Activated CD8-positive, alpha-beta memory T cell treated with anti-CD3 and anti-CD28 coated beads for 4 hours (primary cell): ENCODE results near the gene NIF3L1.
A peak's percentile ranks its signal among the peaks of the same experiment; 100 is the strongest.

Experiments
- DNase-seq, 2 donors: peaks; one replicate each; pipeline ENCODE4 v3.0.0-alpha.2; 2020; ENCODE audit warnings: low read depth in 2 of 2

The NIF3L1 gene, protein sequence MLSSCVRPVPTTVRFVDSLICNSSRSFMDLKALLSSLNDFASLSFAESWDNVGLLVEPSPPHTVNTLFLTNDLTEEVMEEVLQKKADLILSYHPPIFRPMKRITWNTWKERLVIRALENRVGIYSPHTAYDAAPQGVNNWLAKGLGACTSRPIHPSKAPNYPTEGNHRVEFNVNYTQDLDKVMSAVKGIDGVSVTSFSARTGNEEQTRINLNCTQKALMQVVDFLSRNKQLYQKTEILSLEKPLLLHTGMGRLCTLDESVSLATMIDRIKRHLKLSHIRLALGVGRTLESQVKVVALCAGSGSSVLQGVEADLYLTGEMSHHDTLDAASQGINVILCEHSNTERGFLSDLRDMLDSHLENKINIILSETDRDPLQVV

DNA sequence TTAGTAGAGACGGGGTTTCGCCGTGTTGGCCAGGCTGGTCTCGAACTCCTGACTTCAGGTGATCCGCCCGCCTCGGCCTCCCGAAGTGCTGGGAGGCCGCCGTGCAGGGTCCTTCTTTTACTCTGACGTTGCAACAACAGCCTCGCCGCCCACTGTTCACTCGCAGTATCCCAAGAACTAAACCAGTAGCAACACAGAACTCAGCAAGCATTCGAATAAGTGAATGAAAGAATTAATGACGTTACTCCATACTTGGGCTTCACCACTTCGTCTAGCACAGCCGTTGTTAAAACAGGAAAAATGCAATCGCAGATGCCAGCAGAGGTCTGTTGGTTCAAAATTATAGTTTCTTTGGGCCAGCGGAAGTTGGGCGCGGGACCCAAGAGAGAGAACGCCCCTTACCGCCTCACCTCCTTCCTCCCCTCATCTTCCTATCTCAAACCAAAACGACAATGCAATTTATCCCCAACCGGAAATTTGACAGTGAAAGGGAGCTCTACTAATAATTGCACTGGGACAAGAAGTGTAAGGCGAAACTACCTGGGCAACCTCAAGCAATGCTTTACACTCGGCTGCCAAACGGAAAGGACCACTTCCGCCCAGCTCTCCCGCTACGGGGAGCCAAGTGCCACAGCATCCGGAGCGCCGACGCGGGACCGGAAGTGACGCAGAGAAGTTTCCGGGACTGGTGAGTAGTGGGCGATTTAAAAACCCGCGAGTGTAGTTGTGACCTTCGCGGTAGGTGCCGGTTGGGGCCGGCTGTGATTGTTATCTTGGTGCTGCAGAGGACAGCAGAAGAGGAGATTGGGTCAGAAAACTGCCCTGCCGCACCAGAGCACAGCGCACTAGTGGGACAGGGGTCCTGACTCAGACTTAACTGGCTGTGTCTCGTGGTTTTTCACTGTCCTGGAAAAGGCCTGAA is at the start of gene NIF3L1, which contains the start of gene PPIL3:
Gene NIF3L1 (plus strand): TSS at position 668 of the 922 bp plus-strand sequence. CDS start 2,573 bp downstream, outside the sequence.
Gene PPIL3 (minus strand): TSS at position 374 of the 922 bp plus-strand sequence. CDS start 1,462 bp downstream, outside the sequence.
- peak; percentile 95 for DNase-seq

DNA sequence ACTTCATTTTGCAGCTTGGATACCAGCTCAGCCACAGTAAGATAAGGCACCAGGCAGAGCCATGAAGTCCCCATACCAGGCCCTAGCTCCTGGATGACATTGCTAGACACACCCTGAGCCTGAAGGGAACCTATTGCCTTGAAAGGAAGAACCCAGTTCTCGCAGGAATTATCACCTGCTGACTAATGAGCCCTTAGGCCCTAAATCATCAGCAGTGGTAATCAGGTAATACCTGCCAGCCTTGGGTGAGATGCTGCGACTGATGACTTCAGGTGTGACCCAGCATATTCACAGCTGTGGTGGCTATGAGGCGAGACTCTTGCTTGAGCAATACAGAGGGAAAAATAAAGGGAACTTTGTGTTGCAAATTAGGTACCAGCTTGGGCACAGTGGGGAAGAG is 49.7 kb upstream of the NIF3L1 start:
- no peak for DNase-seq

DNA sequence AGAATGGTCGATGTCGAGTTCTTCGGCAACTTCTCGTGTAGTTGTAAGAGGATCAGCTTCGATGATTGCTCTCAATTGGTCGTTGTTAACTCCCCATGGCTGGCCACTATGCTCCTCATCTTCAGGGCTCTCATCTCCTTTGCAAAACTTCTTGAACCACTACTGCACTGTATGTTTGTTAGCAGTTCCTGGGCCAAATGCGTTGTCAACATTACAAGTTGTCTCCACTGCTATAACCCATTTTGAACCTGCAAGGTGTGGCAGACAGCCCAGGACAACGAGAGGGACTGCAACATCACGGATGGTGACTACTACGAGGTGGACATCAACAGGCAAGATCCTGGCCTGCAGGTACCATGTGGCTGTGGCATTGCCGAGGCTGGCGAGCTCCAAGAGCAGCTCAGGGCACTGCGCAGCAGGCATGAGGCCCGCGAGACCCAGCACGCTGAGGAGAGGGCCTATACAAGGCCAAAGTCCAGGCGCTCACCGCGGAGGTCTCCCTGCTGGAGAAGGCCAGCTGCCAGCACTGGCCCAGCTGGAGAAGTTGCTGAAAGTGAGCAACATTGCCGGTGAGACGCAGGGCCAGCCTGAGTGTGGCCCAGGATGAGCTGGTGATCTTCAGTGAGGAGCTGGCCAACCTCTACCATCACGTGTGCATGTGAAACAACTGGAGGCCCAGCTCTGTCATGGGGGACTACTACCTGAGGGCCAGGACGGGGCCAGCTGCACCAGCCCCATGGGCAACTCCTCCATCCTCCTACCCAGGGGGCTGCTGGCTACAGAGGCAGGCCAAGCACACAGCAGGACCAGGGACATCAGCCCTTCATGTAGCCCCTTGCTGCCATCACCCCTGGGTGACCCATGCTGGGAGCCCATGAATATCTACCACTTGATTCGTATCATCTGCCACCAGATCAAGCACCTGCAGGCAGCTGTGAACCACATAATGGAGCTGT is 44.9 kb upstream of the NIF3L1 start:
- no peak for DNase-seq

DNA sequence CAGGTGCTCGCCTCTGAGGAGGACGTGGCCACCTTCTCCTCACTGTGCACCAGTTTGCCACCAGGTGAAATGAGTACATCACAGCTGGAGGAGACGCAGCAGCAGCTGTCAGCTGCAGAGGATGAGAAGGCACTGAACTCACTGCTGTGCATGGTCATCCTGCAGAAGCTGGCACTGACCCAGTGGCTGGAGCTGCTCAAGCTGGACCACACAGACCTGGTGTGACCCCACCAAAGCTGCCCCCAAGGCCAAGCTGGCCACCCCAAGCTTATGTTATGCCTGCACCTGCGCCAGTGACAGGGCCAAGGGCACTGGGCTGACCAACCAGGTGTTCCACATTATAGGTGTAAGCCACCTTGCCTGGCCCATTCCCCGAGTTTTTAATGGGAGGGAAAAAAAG is 44.0 kb upstream of the NIF3L1 start:
- no peak for DNase-seq

DNA sequence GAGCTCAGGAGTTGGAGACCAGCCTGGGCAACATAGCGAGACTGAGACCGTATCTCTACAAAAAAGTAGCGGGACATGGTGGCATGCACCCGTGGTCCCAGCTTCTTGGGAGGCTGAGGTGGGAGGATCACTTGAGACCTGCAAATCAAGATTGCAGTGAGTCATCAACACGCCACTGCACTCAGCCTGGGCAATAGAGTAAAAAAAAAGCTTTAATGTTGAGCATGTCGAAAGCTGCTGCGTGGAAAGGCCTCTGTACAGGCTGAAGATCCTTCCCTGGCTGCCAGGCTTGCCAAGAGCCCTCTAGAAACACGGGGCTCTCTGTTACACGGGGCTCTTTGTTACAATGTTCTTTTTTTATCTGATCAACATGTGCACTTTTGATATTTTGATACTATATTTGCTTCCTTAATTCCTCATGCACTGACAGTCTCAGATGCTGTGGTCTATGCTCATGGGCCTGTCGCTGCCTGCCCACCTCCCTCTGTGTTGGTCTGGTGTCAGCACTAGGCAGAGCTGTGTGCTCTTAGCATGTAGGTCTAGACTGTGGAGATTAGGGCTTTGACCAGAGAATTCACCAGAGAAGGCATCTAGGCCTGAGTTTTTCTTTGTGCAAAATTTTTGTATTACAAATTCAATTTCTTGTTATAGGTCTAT is 43.4 kb upstream of the NIF3L1 start:
- no peak for DNase-seq

DNA sequence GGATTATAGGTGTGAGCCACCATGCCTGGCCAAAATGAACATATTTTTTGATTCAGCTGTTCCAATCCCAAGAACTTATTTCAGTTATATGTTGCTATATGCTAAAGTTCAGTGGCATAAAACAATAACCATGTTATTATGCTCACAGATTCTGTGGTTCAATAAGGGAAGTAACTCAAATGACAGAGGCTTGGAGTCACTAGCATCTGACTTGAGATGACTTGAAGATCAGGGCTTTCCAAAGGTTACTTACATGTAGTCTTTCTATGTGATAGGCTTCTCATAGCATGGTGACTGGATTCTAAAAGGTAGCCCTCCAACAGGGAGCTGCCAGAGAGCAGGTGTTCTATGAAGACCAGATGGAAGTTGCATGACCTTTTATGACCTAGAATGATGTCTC is 41.9 kb upstream of the NIF3L1 start:
- DNase-seq = no peak

DNA sequence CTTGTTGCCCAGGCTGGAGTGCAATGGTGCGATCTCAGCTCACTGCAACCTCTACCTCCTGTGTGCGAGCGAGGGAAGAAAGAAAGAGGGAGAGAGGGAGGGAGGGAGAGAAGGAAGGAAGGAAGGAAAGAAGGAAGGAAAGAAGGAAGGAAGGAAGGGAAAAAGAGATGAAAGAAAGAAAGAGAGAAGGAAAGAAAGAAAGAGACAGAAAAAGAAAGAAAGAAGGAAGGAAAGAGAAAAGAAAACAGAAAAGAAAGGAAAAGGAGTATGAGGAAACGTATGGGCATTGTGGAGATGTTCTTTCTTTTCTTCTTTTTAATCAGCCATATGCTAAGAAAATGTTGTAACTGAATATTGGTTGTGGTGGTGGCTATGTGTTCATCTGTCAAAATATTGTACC is 41.2 kb upstream of the NIF3L1 start:
- no peak for DNase-seq

DNA sequence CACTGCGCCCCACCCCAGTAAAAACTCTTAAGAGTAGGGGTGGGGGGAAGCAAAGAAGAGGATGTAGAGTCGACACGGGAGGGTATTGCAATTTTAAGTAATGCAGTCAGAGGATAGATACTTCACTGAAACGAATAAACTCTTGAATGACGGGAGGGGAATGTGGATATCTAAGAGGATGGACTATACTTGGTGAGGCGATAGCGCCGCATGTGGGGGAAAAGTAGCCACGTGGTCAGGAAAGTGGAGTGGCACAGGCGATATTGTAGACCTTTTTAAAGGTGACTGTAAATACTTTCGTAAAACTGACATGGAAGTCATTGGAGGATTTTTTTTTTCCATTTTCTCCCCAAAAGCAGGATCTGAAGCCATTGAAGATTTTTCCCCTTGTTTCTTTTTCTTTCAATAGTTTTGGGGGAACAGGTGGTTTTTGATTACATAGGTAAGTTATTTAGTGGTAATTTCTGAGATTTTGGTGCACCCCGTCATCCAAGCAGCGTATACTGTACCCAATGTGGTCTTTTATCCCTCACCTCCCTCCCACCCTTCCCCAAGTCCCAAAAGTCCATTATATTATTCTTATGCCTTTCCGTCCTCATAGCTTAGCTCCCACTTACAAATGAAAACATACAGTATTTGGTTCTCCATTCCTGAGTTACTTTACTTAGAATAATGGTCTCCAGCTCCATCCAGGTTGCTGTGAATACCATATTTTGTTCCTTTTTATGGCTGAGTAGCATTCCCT is 38.5 kb upstream of the NIF3L1 start:
- DNase-seq = no peak

DNA sequence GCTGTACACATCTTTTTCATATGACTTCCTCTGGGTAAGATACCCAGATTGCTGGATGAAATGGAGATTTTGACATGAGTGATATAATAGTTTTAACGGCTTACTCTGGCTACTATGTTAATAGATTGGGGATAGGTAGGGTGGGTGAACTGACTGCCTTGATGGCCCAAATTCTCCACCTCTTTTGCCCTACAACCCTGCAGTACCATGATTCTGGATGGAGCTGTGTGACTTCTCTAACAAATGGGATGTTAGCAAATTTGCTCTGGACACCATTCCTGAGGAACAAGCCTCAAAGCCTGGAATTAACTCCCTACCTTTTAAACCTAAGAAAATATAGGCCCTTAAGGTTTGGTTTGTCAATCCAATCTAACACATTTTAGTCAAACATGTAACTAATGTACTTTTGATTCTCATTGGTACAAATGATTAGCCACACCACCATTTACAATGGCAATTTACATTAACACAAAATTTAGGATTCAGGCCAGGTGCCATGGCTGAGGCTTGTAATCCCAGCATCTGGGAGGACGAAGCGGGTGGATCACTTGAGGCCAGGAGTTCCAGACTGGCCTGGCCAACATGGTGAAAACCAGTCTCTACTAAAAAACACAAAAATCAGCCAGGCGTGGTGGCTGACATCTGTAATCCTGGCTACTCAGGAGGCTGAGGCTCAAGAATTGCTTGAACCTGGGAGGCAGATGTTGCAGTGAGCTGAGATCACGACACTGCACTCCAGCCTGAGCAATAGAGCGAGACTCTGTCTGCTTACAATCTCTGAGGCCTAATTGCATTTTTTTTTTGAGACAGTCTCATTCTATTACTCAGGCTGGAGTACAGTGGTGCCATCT is 37.5 kb upstream of the NIF3L1 start:
- no peak for DNase-seq

DNA sequence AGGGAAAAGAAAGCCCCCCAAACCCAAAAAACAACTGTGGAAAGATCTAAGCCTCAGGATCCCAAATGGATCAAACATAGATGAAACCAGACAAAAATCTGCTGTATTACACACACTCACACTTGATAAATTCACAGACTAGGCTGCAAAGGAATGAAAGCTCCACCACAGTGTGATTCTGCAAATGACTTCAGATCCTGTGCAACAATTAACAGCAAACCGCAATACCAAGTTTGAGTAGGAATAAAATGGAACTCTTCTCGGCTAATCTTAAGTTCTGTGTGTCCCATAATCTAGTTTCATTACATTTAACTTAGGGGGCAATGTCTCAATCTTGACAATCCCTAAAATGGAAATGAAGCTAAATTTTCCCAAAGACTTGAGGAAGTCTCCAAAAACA is 36.6 kb upstream of the NIF3L1 start:
- no peak for DNase-seq

DNA sequence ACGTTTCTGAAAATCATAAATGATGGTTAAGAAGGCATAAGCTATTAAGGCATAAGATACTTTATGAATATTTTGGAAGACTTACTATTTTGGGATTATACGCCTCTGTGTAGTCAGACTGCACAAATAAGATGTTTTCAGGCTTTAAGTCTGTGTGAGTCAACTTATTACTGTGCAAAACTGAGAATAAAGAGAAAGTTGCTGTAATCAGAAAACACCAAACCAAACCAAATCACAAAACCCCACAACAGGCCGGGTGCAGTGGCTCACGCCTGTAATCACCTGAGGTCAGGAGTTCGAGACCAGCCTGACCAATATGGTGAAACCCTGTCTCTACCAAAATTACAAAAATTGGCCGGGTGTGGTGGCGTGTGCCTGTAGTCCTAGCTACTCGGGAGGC is 32.4 kb upstream of the NIF3L1 start:
- DNase-seq = no peak

DNA sequence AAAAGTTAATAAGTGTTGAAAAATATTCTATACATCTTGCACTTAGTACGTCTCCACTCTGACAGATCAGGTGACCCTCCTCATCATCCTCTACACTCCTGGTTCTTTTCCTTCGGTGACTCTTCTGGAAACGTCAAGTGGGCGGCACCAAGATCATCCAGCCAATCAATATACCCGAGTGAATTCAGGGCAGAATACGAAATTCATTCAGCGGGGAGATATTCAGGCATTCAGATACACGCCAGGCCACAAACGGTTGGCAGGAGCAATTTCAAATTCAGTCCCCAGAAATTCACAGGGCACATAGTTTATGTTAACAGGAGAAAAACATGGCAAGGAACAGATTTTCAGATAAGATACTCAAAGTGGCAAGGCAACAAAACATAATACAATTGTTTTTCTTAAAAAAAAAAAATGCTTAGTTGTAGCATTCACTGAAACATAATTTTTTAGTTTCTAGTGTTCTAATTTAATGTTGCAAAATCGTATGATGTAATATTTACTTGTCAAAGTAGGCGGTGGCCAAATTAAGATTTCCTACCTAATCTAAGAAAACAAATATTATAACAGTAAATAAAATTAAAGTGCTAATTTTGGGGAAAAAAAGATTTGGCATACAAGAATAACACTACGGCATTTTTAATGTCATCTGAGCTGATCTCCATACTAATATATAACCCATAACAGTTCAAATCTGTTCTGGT is 28.9 kb upstream of the NIF3L1 start:
- no peak for DNase-seq

DNA sequence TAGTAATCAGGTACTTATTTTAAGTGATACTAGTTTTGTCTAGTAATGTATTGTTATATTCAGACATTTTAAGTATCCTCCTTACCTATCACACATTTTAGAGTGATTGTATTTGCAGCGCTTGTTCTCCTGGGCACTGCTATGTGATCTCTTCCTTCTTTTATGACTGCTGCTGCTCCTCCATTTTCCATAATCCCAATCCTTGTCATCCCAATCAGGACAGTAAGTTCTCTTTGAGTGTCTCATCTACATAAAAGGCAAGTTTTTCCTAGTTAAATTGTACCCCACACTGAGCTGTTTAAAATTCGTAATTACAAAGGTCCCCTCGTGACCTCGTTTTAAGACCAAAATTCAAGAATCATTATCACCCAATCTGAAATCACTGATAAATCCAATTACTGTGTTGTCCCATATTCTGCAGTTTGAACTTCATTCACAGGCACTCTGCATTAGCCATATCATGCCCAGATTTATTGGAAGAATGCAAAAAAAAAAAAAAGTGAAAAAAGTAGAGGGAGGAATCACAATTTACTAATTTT is 27.5 kb upstream of the NIF3L1 start:
- DNase-seq = no peak

DNA sequence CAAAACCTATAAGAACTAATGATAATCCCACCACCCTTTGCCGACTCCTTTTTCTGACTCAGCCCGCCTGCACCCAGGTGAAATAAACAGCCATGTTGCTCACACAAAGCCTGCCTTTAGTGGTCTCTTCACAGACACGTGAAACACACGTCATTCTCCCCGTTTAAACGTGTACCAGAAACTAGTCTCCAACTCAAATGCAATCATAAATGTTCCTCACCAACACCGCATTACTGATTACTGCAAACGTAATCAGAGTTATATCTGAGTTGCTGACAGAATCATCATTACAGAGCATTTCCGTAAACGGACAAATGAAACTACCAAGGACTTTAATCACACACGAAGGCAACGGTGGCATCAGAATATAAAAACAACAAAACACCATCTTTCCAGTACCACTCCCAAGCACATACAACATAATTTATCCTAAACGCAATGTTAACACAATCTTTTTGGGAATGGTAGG is 26.6 kb upstream of the NIF3L1 start:
- peak; percentile 34 to 55 for DNase-seq

DNA sequence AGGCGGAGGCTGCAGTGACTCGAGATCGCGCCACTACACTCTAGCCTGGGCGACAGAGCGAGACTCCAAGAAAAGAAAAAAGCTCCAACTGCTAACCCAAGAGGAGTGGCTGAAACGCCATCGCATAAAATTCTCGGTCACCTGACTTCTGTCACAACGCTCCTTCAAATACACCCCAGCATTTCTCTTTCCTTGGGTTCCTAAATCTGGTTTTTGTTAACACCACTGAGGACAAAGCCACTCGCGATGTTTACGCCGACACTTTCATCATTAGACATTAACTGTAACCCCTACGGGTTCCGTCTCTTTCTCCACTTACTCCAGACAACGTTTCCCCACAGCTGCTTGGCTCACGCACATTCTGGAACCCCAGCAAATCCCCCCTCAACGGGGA is 25.4 kb upstream of the NIF3L1 start:
- DNase-seq = no peak

DNA sequence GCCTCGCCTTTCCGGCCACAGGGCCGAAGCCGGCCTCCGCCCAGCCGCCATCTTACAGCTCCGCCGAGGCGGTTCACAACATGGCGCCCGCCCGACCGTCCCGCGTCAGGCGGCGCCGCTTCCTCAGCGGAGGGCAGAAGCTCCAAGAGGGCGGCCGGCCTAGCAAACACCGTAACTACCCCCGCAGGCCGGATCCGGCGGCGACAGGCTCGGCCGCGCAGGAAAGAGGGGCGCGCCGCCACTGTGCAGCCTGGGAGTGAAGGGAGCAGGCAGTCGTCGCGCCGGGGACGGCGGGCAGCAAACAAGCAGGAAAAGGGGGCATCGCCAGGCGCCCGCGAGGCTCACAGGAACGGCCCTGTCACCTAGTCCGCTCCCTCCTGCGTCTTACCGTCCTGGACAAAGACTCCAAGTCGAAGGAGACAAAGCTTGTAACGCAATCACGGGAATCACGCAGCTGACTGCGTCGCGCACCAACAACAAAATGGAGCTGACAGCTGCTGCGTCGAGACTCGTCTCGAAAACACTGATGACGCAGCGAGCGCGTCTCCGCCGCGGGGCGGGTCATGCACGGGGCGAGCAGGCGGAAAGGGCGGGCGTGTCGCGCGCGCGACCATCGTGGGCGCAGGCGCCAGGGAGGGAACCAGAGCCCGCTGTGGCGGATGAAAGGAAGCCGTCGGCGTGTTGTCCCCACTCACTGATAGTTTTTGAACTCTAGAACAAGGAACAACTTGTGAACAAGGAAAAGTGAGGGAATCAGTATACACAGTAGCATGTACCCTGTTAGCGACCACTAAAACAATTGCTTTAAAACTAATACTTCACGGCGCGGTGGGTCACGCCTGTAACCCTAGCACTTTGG is 24.8 kb upstream of the NIF3L1 start, which contains the start of gene CLK1:
Gene CLK1 (minus strand): TSS at position 483 of the 859 bp plus-strand sequence. CDS start 2,796 bp downstream, outside the sequence.
- peak; percentile 94 to 96 for DNase-seq

DNA sequence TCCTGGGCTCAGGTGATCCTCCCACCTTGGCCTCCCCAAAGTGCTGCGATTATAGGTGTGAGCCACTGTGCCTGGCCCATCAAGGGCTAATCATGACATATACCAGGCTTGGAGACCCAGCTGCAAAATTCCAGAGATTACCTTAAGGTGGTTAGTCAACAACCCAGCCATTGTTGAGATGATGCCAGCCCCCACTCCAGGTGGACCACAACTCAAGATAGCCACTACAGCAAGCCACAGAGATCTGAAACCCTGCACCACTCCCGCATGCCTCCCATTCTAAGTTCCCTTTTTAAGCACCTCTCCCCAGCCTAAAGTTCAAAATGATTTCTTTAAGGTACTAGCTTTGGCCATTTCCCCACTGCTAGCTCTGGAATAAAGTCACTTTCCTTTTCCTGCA is 20.2 kb upstream of the NIF3L1 start:
- DNase-seq = no peak
